Bronchial epithelial cell (primary cell): ENCODE measurements around the gene ALPI. TPM values are rescaled to one million over a fixed set of nuclear protein-coding genes. Genes with fewer than 3 reads are reported as not detected.

Experiments
- DNase-seq: peaks from one replicate; pipeline ENCODE4 v3.0.0-alpha.2; 2010; ENCODE audit warnings: low read depth
- FAIRE-seq: peaks from 2 replicates; lab custom pipeline; 2011; peaks lifted over from hg19 to GRCh38; lab: Jason Lieb, UNC
- H3K27me3 ChIP-seq: 2 replicates; pipeline ENCODE4 v1.5.1; 2011; ENCODE audit warnings: low read length; ENCODE audit not compliant: control insufficient read depth, insufficient read depth
- H3K36me3 ChIP-seq: 2 replicates; pipeline ENCODE4 v1.5.1; 2011; ENCODE audit warnings: low read length; ENCODE audit not compliant: control insufficient read depth, insufficient read depth
- H3K4me3 ChIP-seq: 2 replicates; pipeline ENCODE4 v1.5.1; 2011; ENCODE audit warnings: mild to moderate bottlenecking, low read depth, low read length, control low read depth
- total RNA-seq: library from RNA; depleted of rRNA; stranded (reverse); fragments of >200 nt; gene quantifications from 2 replicates; pipeline ENCODE4 v1.2.1, GENCODE V29; 2014
- TF ChIP-seq, protein P1 (sequence below): IDR thresholded peaks from 2 replicates; pipeline ENCODE4 v1.5.1; 2011; ENCODE audit warnings: mild to moderate bottlenecking, moderate library complexity, low read length, control low read depth, inconsistent platforms; ENCODE audit not compliant: insufficient read depth, severe bottlenecking

Gene ALPI
- total RNA-seq, 1 donor from 2014 or later = not detected

DNA sequence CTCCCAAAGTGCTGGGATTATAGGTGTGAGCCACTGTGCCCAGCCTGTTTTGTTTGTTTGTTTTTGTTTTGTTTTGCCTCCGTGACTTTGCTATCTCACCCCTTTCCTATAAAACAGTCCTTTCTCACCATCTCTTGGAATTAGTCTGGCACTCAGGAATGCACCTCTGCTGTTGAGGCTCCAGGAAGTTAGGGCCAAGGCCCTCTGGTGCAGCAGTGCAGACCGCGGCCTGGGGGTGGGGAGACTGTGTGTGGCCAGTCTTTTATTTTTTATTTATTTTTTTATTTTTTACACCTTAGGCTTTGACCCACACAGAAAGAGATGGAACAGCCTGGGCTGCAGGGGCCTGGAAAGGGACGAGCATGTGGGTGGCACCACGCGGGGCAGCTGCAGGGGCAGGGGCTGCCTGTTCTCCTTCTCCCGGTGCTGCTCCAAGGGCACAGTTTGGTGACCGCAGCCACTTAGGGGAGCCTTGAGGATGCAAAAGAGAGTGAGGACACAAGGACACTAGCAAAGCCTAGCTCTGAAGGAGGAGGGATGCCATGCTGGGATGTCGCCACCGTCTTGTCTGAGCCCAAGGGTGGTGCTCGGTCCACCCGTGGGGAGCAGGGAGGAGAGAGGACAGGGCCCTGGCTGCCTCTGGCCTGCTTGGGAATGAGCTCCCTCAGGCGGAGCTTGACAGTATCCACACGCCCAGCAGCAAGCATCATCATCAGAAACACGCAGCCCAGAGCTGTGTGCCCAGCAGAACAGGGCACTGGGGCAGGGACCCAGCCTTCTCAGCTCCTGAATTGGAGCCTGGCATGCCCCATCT, 19.4 kb upstream of the ALPI start:
- Histone ChIP-seq H3K27me3 (no peaks in the 10 kb centered on the region), H3K36me3 (no peaks in the 10 kb centered on the region), H3K4me3 (no peak overlapping the region)
- TF ChIP-seq, protein P1, sequence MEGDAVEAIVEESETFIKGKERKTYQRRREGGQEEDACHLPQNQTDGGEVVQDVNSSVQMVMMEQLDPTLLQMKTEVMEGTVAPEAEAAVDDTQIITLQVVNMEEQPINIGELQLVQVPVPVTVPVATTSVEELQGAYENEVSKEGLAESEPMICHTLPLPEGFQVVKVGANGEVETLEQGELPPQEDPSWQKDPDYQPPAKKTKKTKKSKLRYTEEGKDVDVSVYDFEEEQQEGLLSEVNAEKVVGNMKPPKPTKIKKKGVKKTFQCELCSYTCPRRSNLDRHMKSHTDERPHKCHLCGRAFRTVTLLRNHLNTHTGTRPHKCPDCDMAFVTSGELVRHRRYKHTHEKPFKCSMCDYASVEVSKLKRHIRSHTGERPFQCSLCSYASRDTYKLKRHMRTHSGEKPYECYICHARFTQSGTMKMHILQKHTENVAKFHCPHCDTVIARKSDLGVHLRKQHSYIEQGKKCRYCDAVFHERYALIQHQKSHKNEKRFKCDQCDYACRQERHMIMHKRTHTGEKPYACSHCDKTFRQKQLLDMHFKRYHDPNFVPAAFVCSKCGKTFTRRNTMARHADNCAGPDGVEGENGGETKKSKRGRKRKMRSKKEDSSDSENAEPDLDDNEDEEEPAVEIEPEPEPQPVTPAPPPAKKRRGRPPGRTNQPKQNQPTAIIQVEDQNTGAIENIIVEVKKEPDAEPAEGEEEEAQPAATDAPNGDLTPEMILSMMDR = no peak
- FAIRE-seq (no peak), DNase-seq (no peak)

DNA sequence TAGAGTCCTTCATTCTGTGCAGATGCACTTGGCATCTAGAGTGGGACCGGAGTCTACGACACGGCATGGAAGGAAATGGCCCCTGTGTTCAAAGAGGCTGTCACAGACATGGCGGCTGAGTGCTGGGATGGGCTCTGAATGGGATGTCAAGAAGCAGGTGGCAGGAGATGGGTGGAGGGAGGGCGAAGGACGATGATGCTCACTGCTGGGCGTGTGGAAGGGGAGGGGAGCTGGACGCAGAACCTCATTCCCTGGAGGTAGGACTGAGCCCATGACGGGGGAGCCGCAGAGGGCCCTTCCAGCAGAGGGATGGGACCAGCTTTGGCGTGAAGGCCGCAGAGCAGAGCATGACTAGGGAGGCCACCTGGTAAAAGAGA, 18.8 kb upstream of the ALPI start:
- TF ChIP-seq, protein P1 = no peak
- Histone ChIP-seq H3K27me3 (no peaks in the 10 kb centered on the region), H3K36me3 (no peaks in the 10 kb centered on the region), H3K4me3 (no peak overlapping the region)
- FAIRE-seq = no peak
- no peak for DNase-seq

DNA sequence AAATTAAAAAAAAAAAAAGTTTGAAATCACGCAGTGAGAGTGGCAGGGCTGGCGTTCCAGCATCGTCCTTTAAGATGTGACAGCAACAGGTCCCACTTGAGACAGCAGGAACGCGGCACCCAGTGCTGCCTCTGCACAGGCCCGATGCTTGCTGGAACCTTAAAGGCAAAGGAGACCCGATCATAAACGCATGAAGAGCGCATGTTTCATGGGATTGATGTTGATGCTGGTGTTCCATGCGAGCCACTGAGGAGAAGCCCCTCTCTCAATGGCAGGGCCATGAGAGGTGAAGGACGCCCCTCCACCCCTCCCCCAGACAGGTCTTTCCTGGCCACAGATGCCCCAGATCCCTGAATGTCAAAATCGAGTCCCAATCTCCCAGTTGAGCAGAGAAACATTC, 17.9 kb upstream of the ALPI start:
- Histone ChIP-seq H3K4me3 (no peak overlapping the region), H3K27me3 (no peaks in the 10 kb centered on the region), H3K36me3 (no peaks in the 10 kb centered on the region)
- TF ChIP-seq, protein P1 = no peak
- FAIRE-seq (no peak), DNase-seq (no peak)

DNA sequence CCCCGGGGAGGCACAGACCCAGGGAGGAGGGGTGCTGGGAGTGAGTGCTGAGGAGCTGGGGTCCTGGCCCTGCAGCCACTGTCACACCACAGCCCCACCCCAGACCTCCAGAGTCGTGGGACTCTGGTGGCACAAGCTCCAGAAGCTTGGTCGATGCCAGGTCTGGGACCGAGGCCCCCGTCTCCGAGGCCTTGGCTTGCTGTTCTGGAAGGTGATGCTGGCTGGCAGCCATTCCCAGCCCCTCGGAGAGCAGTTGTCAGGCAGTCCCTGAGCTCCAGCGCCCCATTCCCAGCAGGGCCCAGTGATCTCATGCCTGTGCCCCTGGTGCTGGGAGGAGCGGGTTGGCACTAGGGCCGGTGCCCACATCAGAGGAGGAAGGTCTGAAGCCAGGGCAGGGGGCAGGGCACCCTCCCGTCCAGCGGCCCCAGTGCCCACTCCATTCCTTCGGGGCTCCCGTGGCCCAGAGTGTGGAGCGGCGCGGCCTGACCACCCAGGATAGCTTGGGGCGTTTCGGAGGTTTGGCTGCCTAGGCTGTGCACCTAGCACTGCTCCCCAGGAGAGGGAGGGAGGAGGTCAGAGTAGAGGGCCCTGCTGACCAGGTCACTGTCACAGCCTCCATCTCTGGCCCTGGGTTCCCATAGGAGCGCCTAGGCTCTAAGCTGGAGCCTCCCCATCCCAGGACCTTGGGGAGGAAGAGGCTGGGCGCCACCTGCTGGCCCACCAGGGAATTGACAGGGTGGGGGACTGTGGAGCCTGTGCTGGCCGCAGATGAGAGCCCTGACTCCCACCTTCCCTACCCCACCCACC, 16.8 kb upstream of the ALPI start:
- Histone ChIP-seq H3K4me3 (no peak overlapping the region), H3K27me3 (no peaks in the 10 kb centered on the region), H3K36me3 (no peaks in the 10 kb centered on the region)
- no peak for FAIRE-seq
- TF ChIP-seq, protein P1 = peak; percentile 49
- DNase-seq = no peak

DNA sequence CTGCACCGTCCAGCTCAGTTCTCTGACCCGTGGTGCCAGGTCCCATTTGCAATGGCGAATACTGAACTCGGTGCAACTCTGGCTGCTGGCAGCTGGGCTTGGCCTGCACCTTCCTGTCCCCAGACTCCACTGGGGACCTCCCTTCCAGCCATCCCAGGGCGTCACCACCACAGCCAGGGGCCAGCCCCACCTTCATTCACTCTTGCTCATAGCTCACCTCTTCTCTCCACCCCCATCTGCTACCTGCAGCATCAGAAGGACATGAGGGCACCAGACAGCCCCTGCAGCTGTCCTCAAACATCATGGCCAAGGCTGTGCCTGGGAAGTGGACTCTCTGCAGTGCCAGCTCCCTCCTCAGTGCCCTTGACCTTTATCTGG, 16.2 kb upstream of the ALPI start:
- DNase-seq = no peak
- no peak overlapping the region for H3K4me3 ChIP-seq
- no peaks in the 10 kb centered on the region for H3K36me3 ChIP-seq
- FAIRE-seq = no peak
- no peaks in the 10 kb centered on the region for H3K27me3 ChIP-seq
- TF ChIP-seq, protein P1 = no peak
